ENCODE data around the gene AKAP6.

Gene AKAP6

DNA sequence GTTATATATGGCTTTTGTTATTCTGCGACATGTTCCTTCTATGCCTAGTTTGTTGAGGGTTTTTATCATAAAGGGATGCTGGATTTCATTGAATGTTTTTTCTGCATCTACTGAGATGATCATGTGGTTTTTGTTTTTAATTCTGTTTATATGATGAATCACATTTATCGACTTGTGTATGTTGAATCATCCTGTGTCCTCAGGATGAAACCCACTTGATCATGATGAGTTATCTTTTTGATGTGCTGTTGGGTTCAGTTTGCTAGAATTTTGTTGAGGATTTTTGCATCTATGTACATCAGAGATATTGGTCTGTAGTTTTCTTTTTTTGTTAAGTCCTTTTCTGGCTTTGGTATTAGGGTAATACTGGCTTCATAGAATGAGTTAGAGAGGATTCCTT lies 291.2 kb downstream of the AKAP6 start:
- no peak overlapping the region for H3K27ac Mint-ChIP-seq
- H3K9me3 Mint-ChIP-seq: peaks cover 4% of the 10 kb centered on the region
- peaks cover 2% of the 10 kb centered on the region for H3K27me3 Mint-ChIP-seq (ENCODE audit: low read depth)
- no peaks in the 10 kb centered on the region for H3K4me1 Mint-ChIP-seq (ENCODE audit: low read depth)
- H3K36me3 Mint-ChIP-seq (ENCODE audit: low read depth): no peaks in the 10 kb centered on the region
- H3K4me3 Mint-ChIP-seq: no peak overlapping the region
- DNase-seq (ENCODE audit: low spot score): no peak

DNA sequence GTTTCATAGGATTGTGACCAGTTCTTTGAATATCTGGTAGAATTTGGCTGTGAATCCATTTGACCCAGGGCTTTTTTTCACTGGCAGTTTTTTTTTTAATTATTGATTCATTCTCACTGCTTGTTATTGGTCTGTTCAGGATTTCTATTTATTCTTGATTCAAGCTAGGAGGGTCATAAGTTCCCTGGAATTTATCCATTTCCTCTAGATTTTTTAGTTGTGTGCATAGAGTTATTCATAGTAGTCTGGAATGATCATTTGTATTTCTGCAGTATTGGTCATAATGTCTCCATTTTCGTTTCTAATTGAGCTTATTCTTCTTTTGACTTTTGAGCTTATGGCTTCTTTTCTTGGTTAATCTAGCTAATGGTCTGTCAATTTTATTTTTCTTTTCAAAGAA lies 291.6 kb downstream of the AKAP6 start:
- DNase-seq (ENCODE audit: low spot score): no peak
- Mint-ChIP-seq H3K9me3 (peaks cover 4% of the 10 kb centered on the region), H3K36me3 (ENCODE audit: low read depth) (no peaks in the 10 kb centered on the region), H3K27me3 (ENCODE audit: low read depth) (peaks cover 2% of the 10 kb centered on the region), H3K4me3 (no peak overlapping the region), H3K4me1 (ENCODE audit: low read depth) (no peaks in the 10 kb centered on the region), H3K27ac (no peak overlapping the region)

DNA sequence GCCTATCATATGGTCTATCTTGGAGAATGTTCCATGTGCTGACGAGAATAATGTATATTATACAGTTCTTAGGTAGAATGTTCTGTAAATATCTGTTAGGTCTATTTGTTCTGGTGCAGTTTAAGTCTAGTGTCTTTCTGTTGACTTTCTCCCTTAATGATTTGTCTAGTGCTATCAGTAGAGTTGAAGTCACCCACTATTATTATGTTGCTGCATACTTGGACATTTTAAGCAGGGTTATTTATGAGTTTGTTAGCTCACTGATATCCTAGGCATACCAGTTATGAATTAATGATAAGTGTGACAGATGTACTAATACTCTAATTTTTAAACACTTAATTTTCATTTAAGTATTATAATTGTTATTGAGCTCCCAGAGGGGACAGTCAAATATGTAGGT lies 292.5 kb downstream of the AKAP6 start:
- H3K27me3 Mint-ChIP-seq (ENCODE audit: low read depth): peaks cover 2% of the 10 kb centered on the region
- no peak for DNase-seq (ENCODE audit: low spot score)
- no peaks in the 10 kb centered on the region for H3K4me1 Mint-ChIP-seq (ENCODE audit: low read depth)
- no peak overlapping the region for H3K4me3 Mint-ChIP-seq
- no peak overlapping the region for H3K27ac Mint-ChIP-seq
- peaks cover 4% of the 10 kb centered on the region for H3K9me3 Mint-ChIP-seq
- H3K36me3 Mint-ChIP-seq (ENCODE audit: low read depth): no peaks in the 10 kb centered on the region

DNA sequence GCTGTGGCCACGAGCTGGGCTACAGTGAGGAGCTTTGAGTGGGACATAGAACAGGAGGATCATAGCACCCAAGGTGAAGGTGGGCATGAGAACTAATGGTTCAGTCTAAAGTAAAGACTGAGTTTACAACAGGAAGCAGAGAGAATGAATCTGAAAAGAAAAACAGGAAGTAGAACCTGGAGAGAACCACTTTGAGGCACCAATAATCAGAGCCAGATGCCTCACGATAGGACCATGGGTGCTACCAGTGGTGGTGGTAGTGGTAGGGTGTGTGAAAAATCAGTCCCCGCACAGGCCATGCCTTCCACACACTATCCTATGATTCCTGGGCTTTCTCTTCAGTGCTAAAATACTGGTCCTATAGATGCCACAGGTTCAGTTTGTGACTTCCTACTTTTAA lies 293.6 kb downstream of the AKAP6 start:
- peaks cover 4% of the 10 kb centered on the region for H3K9me3 Mint-ChIP-seq
- no peak for DNase-seq (ENCODE audit: low spot score)
- H3K27ac Mint-ChIP-seq: no peak overlapping the region
- no peaks in the 10 kb centered on the region for H3K36me3 Mint-ChIP-seq (ENCODE audit: low read depth)
- H3K4me3 Mint-ChIP-seq: no peak overlapping the region
- no peaks in the 10 kb centered on the region for H3K4me1 Mint-ChIP-seq (ENCODE audit: low read depth)
- H3K27me3 Mint-ChIP-seq (ENCODE audit: low read depth): peaks cover 2% of the 10 kb centered on the region

DNA sequence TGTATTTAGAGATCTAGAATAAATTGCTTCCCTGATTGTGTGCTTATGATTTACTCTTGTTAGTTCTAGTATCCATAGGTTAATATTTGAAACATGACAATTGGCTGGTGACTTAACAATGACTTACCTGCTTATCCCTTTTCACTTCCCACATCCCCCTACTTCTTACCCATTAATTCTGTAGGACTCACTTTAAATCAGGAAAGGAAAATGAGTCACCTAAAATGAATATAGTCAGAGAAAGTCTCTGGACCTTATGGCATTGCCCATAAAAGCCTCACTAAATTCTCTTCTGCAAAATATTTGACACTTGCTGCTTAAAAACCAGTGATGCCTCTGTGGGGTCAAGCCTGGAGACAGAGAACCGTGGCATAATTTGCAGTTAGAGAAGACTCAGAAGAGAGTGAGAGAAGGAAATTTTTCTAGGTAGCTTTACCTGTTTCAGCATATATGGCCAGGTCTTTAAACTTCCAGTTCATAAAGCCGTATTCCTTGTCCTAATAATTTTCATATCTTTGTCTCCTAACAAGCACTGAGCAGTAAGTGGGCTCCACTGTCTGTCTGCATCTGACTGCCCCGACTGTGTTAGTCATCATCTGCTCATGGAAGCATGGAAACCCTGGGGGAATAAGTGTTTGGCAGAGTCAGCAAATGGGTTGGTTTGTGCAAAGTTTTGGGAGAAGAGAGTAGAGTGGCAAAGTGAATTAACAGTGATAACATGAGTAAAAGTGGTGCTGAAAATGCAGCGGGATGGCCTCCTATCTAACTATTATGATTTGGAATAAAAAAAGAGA lies 294.4 kb downstream of the AKAP6 start:
- Mint-ChIP-seq H3K9me3 (peaks cover 4% of the 10 kb centered on the region), H3K36me3 (ENCODE audit: low read depth) (no peaks in the 10 kb centered on the region), H3K4me3 (no peak overlapping the region), H3K27me3 (ENCODE audit: low read depth) (peaks cover 2% of the 10 kb centered on the region), H3K4me1 (ENCODE audit: low read depth) (no peaks in the 10 kb centered on the region), H3K27ac (no peak overlapping the region)
- no peak for DNase-seq (ENCODE audit: low spot score)

DNA sequence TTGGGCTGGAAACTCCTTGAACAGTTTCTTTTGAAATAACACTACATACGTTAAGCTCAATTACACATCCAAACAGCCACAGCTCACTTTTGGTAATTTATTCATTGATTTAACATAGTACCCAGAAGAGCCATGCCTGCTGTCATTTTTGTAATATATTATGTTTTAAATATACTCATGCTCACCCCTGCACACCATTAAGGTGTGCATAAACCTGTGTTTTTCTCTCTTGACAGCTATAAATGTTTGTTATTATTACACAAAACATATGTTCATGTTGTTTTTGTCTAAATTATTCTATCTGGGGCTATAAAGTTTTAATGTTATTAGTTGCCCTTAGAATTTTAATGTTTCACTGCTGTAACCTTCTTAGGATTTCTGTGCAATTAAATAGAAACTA lies 296.1 kb downstream of the AKAP6 start:
- DNase-seq (ENCODE audit: low spot score): no peak
- Mint-ChIP-seq H3K9me3 (no peaks in the 10 kb centered on the region), H3K4me3 (no peak overlapping the region), H3K36me3 (ENCODE audit: low read depth) (no peaks in the 10 kb centered on the region), H3K27ac (no peak overlapping the region), H3K4me1 (ENCODE audit: low read depth) (no peaks in the 10 kb centered on the region), H3K27me3 (ENCODE audit: low read depth) (peaks cover 2% of the 10 kb centered on the region)

DNA sequence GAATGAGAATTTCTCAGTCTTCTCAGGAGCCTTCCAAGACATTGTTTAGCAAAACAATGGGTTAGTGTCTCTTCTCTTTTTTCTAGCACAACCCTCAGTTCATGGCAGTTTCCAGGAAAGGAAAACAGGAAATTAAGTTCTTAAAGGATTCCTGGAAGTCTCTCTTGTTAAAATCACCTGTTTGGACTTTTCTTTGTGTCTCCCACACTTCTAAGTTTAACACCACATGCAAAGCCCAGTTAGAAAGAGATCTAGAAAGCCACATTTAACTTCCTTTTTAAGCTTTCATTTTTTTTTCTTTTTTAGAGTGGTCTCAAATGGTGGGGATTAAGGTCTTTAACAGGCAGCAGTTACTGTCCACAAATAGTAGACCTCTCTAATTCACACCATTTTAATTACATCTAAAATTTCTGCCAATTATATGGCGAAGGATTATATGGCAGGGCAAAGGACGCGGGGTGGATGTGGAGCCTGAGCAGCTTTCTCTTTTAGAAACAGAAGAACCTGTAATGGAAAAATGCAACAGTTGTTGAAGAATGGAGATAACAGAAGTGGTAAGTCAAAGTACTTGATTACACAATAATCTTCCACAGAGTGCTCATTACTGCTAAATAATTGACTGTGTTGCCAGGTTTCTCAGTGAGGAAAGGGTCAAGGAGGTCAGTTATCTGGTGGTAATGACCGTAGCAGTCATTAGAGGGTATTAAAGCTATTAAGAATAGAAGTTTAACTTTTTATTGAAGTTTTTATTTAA lies 298.6 kb downstream of the AKAP6 start:
- H3K27me3 Mint-ChIP-seq (ENCODE audit: low read depth): peaks cover 2% of the 10 kb centered on the region

DNA sequence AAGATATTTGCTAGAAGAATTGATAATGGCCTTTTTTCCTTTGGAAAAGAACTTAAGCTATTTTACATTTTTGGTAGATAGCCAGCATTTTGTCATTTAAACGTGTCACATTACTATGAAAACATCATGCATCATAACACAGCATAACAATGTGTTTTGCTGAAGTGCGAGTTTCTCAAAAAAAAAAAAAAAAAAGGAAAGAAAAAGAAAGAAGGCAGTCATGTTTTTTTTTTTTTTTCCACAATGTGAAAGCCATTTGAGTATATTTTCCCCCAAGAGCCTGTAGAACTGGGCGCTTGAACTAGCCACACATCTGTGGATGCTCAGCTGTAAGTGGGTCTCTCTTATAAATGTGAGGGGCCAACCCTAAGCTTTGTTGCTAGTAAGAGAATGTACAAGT lies 300.1 kb downstream of the AKAP6 start:
- H3K9me3 Mint-ChIP-seq: no peaks in the 10 kb centered on the region
- H3K36me3 Mint-ChIP-seq (ENCODE audit: low read depth): no peaks in the 10 kb centered on the region
- H3K27me3 Mint-ChIP-seq (ENCODE audit: low read depth): no peaks in the 10 kb centered on the region
- H3K4me3 Mint-ChIP-seq: no peak overlapping the region
- H3K4me1 Mint-ChIP-seq (ENCODE audit: low read depth): no peaks in the 10 kb centered on the region
- DNase-seq (ENCODE audit: low spot score): no peak
- no peak overlapping the region for H3K27ac Mint-ChIP-seq

More for the DNA sequence above, 298.6 kb downstream of the AKAP6 start:
- DNase-seq (ENCODE audit: low spot score): no peak
- H3K4me3 Mint-ChIP-seq: no peak overlapping the region
- no peaks in the 10 kb centered on the region for H3K4me1 Mint-ChIP-seq (ENCODE audit: low read depth)
- no peaks in the 10 kb centered on the region for H3K36me3 Mint-ChIP-seq (ENCODE audit: low read depth)
- no peak overlapping the region for H3K27ac Mint-ChIP-seq
- no peaks in the 10 kb centered on the region for H3K9me3 Mint-ChIP-seq

DNA sequence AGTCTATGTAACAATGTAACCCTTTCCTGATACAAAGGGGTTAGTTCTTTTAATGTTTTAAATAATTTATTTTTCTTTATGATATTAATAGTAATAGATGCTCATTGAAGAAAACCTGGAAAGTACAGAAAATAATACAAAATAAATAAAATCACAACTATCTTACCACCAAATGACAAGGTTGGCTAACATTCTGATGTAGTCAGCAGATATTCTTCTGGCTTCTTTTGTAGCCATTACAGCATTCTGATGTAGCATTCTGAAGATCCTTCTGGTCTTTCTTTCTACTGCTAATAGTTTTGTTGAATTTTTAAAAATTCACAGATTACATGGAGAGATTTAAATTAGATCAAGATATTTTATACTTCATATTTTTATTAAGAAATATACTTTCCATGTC lies 301.6 kb downstream of the AKAP6 start:
- Mint-ChIP-seq H3K4me1 (ENCODE audit: low read depth) (no peaks in the 10 kb centered on the region), H3K27ac (no peak overlapping the region), H3K36me3 (ENCODE audit: low read depth) (no peaks in the 10 kb centered on the region), H3K4me3 (no peak overlapping the region), H3K9me3 (no peaks in the 10 kb centered on the region), H3K27me3 (ENCODE audit: low read depth) (no peaks in the 10 kb centered on the region)
- DNase-seq (ENCODE audit: low spot score): no peak

DNA sequence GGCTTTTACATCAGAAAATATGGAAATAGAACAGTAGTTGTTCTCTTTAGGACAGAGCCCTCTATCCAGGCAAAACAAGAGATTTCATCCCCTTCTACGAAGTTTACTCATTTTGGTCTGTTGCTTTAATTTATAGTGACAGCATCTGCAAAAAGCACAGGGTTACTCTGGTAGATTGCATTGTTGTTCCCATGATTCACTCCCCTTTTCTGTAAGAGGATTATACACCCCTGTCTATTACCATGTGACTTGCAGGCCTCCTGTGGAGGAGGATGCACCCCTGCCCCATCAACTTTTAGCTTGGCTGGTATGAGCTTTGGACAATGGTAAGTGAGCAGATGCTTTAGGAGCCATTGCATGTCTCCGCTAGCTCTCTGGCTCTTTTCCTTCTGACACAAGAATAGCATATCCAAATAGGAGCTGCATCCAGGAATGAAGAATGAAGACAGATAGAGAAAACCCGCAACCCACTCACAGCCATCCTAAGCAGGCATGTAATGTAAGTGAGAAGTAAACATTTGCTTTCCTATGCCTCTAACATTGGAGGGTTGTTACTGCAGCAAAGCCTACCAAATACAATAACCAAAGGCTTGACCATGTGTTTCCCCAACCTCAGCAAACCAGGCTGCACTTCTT lies 304.2 kb downstream of the AKAP6 start:
- Mint-ChIP-seq H3K27me3 (ENCODE audit: low read depth) (no peaks in the 10 kb centered on the region), H3K4me1 (ENCODE audit: low read depth) (no peaks in the 10 kb centered on the region), H3K27ac (no peak overlapping the region), H3K36me3 (ENCODE audit: low read depth) (no peaks in the 10 kb centered on the region), H3K9me3 (no peaks in the 10 kb centered on the region), H3K4me3 (no peak overlapping the region)
- no peak for DNase-seq (ENCODE audit: low spot score)

DNA sequence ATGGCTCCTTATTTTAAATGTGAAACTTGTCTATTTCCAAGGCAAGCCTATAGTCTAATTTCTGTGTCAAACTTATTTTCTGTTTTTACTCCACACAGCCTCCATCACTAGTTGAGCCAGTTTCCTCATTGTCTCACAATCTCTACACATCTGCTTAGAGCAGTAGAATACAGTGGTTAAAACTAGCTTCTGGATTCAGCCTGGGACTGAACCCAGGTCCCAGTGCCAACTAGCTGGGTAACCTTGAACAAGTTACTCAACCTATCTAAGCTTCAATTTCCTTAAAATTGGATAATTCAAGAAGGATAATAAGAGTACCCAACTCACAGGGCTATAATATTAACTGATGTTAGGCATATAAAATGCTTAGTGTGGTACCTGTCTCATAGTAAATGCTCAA lies 304.8 kb downstream of the AKAP6 start:
- H3K9me3 Mint-ChIP-seq: no peaks in the 10 kb centered on the region
- no peaks in the 10 kb centered on the region for H3K36me3 Mint-ChIP-seq (ENCODE audit: low read depth)
- no peak overlapping the region for H3K27ac Mint-ChIP-seq
- H3K4me3 Mint-ChIP-seq: no peak overlapping the region
- H3K27me3 Mint-ChIP-seq (ENCODE audit: low read depth): no peaks in the 10 kb centered on the region
- no peak for DNase-seq (ENCODE audit: low spot score)
- H3K4me1 Mint-ChIP-seq (ENCODE audit: low read depth): no peaks in the 10 kb centered on the region

DNA sequence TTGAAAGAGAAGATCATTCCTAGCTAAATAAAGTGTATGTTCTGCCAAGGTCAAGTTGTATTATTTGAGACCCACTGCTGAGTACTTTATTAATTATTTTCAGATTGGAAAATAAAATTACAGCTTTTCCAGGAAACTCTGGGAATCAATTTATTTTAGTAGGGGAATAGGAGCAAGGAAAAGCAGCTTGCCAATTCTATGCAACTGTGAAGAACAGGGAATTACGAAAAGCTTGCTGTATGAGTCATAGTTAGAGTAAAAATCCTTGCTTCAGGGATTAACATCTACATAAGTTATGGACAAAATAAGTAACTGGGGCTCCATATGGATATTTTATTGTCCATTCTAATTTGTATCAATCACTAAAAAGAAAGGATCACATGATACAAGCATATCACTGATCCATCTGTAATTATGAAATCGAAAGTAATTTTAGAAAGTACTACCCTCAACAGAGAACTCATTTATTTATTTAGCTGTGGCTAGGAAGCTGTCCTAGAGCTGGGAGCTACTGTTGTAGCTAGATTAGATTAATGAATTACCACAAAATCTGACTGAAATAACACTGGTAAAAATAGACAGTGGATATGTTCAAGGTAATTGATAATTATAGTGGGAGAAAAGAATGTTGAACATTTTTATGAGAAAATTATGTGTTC lies 306.1 kb downstream of the AKAP6 start:
- no peaks in the 10 kb centered on the region for H3K36me3 Mint-ChIP-seq (ENCODE audit: low read depth)
- H3K27me3 Mint-ChIP-seq (ENCODE audit: low read depth): no peaks in the 10 kb centered on the region
- no peaks in the 10 kb centered on the region for H3K4me1 Mint-ChIP-seq (ENCODE audit: low read depth)
- no peaks in the 10 kb centered on the region for H3K9me3 Mint-ChIP-seq
- DNase-seq (ENCODE audit: low spot score): no peak
- H3K27ac Mint-ChIP-seq: no peak overlapping the region
- no peak overlapping the region for H3K4me3 Mint-ChIP-seq

DNA sequence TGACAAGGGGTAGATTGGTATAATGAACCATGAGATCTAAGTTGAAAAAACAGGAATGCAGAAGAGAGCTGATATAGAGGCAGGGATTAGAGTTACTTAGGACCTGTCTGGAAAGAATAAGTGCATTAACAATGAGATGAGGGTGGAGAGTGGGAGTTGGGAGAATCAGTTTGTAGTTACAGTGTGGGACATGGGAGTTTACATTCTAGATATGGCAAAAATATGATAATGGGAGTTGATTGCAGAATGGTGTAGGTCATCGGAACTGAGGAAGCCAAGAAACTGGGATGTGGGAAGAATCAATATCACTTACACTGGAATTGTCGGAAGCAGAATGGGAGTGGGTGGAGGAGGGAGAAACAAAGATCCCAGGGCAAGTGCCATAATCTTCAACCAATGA lies 308.5 kb downstream of the AKAP6 start:
- Mint-ChIP-seq H3K4me1 (ENCODE audit: low read depth) (no peaks in the 10 kb centered on the region), H3K9me3 (no peaks in the 10 kb centered on the region), H3K4me3 (no peak overlapping the region), H3K27me3 (ENCODE audit: low read depth) (no peaks in the 10 kb centered on the region), H3K27ac (no peak overlapping the region), H3K36me3 (ENCODE audit: low read depth) (no peaks in the 10 kb centered on the region)
- no peak for DNase-seq (ENCODE audit: low spot score)

DNA sequence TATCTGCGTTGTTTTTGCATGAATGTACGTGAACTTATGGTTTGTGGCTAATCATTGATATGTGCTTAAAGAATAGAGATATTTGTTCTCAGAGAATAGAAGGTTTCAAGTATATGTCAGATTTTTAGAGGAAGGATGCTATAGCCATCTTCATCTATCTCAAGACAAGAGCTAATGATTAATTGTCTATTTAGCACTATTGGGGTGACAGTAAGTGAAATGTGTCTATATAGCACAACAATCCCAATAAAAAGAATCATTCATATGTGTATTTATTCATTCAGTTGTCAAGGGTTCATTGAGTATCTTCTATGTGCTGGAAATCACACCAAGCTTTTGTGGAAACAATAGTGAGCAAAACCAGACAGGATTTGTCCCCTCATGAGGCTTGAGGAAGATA lies 310.1 kb downstream of the AKAP6 start:
- Mint-ChIP-seq H3K27ac (no peak overlapping the region), H3K27me3 (ENCODE audit: low read depth) (no peaks in the 10 kb centered on the region), H3K4me3 (no peak overlapping the region), H3K9me3 (no peaks in the 10 kb centered on the region), H3K36me3 (ENCODE audit: low read depth) (no peaks in the 10 kb centered on the region), H3K4me1 (ENCODE audit: low read depth) (no peaks in the 10 kb centered on the region)
- DNase-seq (ENCODE audit: low spot score): no peak
